Gastroesophageal sphincter (tissue), 4 donors: ENCODE data around the gene COX4I1. TPM values are rescaled to one million over a fixed set of nuclear protein-coding genes. Genes with fewer than 3 reads are reported as not detected.

Experiments used
- ATAC-seq: fragments of 150-250 bp; one replicate; pipeline ENCODE4 v1.9.1; 2016; ENCODE audit warnings: mild to moderate bottlenecking, moderate library complexity
- H3K27ac ChIP-seq, 4 donors: fragments of 200-600 bp; sonication (generic) in 3 of 4; 1 replicate in 3 of 4; 2 replicates in 1 of 4; pipeline ENCODE4 v1.5.1; 2016 to 2019
- H3K27me3 ChIP-seq: fragments of 200-600 bp; sonication (generic); one replicate; pipeline ENCODE4 v1.5.1; 2019
- H3K36me3 ChIP-seq, 2 donors: fragments of 200-600 bp; sonication (generic); one replicate each; pipeline ENCODE4 v1.5.1; 2019; ENCODE audit warnings: control low read depth in 1 of 2
- H3K4me1 ChIP-seq, 3 donors: fragments of 200-600 bp; sonication (generic); 1 replicate in 2 of 3; 2 replicates in 1 of 3; pipeline ENCODE4 v1.5.1; 2016 to 2019; ENCODE audit warnings: control low read depth in 2 of 3
- H3K4me3 ChIP-seq, 2 donors: fragments of 200-600 bp; sonication (generic); one replicate each; pipeline ENCODE4 v1.5.1; 2019; ENCODE audit warnings: mild to moderate bottlenecking in 1 of 2, moderate library complexity in 1 of 2
- H3K9me3 ChIP-seq, 3 donors: fragments of 200-600 bp; sonication (generic); one replicate each; pipeline ENCODE4 v1.5.1; 2017 to 2019; ENCODE audit warnings: control low read depth in 2 of 3
- EP300 ChIP-seq: sonication (generic); formaldehyde crosslinking; IDR thresholded peaks from one replicate; pipeline ENCODE4 v1.6.1; 2017; ENCODE audit warnings: antibody characterized with exemption, mild to moderate bottlenecking
- POLR2A ChIP-seq, 2 donors: fragments of 450-650 bp; IDR thresholded peaks; one replicate each; pipeline ENCODE4 v1.6.1; 2017; ENCODE audit warnings: antibody characterized with exemption in 2 of 2, mild to moderate bottlenecking in 2 of 2, moderate library complexity in 1 of 2
- POLR2AphosphoS5 ChIP-seq: sonication (generic); formaldehyde crosslinking; IDR thresholded peaks from one replicate; pipeline ENCODE4 v1.6.1; 2017; ENCODE audit warnings: antibody characterized with exemption
- WGBS, 2 donors: methylation state at CpG; one replicate each; pipeline ENCODE4 v1.1.5; 2018; ENCODE audit warnings: low coverage in 1 of 2; 5-methylcytosine and 5-hydroxymethylcytosine counted together
- total RNA-seq, 4 donors: library from RNA; depleted of rRNA; stranded (reverse); fragments of >200 nt; gene quantifications; one replicate each; pipeline ENCODE4 v1.1.0, GENCODE V29; 2016
- TF ChIP-seq, protein P1 (sequence below), 4 experiments: fragments of 200-600 bp in 2 of 4; fragments of 450-650 bp in 2 of 4; sonication (generic) in 1 of 4; IDR thresholded peaks; one replicate each; pipeline ENCODE4 v1.5.1; 2017 to 2019; ENCODE audit warnings: antibody characterized with exemption in 4 of 4, mild to moderate bottlenecking in 2 of 4, moderate library complexity in 2 of 4

Gene COX4I1
- total RNA-seq, 4 donors from 2014 or later = 465 to 597 (median 507) TPM

GRCh38 chr16:85788819-85789218 lies 10.7 kb upstream of the COX4I1 start:
- H3K4me3 ChIP-seq = no peak overlapping the region
- H3K27ac ChIP-seq = no peak overlapping the region
- no peak for TF ChIP-seq POLR2A (IDR thresholded peaks at IDR 0.05)
- no peaks in the 10 kb centered on the region for H3K27me3 ChIP-seq
- ATAC-seq = no peak
- WGBS, 2 donors = 87 to 91% methylated on average over 9 to 11 of the region's 11 CpGs
- H3K9me3 ChIP-seq = no peaks in the 10 kb centered on the region
- peaks cover 0 to 69% of the 10 kb centered on the region in 2 donors for H3K36me3 ChIP-seq
- H3K4me1 ChIP-seq = peaks cover 0 to 4% (median 0%) of the 10 kb centered on the region in 3 donors

DNA sequence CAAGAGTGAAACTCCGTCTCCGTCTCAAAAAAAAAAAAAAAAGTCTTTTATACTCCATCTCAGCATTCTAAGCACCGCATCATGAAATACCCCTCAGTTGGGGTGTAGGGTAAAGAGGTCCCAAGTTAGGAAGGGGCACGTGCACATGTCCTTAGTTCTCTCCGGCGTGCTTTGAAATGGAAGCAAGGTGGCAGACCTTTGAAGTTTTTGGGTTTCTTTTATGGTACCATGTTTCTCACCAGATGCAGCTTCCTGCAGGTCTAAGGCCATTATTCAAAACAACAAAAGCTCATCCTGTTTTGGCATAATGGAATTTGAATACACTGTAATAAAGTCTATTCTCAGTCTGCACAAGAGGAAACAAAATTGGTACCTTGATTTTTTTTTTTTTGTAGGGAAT lies 9.7 kb upstream of the COX4I1 start:
- no peak overlapping the region for H3K4me3 ChIP-seq
- no peaks in the 10 kb centered on the region for H3K27me3 ChIP-seq
- peaks cover 0 to 77% of the 10 kb centered on the region in 2 donors for H3K36me3 ChIP-seq
- peaks cover 0 to 4% (median 0%) of the 10 kb centered on the region in 3 donors for H3K4me1 ChIP-seq
- no peak for ATAC-seq
- no peak overlapping the region for H3K27ac ChIP-seq
- TF ChIP-seq, protein P1, sequence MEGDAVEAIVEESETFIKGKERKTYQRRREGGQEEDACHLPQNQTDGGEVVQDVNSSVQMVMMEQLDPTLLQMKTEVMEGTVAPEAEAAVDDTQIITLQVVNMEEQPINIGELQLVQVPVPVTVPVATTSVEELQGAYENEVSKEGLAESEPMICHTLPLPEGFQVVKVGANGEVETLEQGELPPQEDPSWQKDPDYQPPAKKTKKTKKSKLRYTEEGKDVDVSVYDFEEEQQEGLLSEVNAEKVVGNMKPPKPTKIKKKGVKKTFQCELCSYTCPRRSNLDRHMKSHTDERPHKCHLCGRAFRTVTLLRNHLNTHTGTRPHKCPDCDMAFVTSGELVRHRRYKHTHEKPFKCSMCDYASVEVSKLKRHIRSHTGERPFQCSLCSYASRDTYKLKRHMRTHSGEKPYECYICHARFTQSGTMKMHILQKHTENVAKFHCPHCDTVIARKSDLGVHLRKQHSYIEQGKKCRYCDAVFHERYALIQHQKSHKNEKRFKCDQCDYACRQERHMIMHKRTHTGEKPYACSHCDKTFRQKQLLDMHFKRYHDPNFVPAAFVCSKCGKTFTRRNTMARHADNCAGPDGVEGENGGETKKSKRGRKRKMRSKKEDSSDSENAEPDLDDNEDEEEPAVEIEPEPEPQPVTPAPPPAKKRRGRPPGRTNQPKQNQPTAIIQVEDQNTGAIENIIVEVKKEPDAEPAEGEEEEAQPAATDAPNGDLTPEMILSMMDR (IDR thresholded peaks at IDR 0.05) = no peak
- TF ChIP-seq POLR2A (IDR thresholded peaks at IDR 0.05) (no peak), EP300 (no peak), POLR2AphosphoS5 (no peak)
- H3K9me3 ChIP-seq = no peaks in the 10 kb centered on the region
- WGBS, 2 donors = 72 to 90% methylated on average over 2 to 6 of the region's 6 CpGs

- no peak overlapping the region for H3K27ac ChIP-seq
- H3K4me1 ChIP-seq = peaks cover 0 to 36% (median 15%) of the 10 kb centered on the region in 3 donors
- H3K36me3 ChIP-seq = peaks cover 0 to 62% of the 10 kb centered on the region in 2 donors
- no peaks in the 10 kb centered on the region for H3K9me3 ChIP-seq
- no peak overlapping the region for H3K4me3 ChIP-seq
- TF ChIP-seq EP300 = no peak
- TF ChIP-seq POLR2A (IDR thresholded peaks at IDR 0.05) = no peak
- TF ChIP-seq POLR2AphosphoS5 = no peak
- TF ChIP-seq, protein P1 (IDR thresholded peaks at IDR 0.05) = no peak
- ATAC-seq = no peak
- no peaks in the 10 kb centered on the region for H3K27me3 ChIP-seq
- 80 to 92% methylated on average over 1 to 5 of the region's 5 CpGs for WGBS, 2 donors
Measured at GRCh38 chr16:85793662-85794298, 5.7 kb upstream of the COX4I1 start.

DNA sequence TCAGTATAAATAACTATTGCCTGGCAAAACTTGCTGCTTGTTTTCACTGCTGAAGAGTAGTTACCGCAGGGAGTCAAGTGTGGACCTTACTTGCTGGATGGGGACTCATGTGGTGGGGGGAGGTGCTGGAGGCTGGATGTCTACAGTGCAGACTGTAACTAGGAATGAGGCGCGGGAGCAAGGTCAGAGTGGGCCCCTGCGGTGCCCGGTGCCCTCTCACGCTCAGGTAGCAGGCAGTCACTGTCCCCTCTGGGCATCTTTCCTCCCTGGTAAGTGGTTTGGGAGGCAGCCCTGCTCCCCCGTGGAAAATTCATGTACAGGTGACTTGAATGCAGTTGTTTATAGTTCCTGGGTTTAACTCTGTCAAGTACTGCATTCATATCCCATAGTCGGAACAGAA lies 4.8 kb upstream of the COX4I1 start:
- ATAC-seq = no peak
- no peak overlapping the region for H3K27ac ChIP-seq
- H3K4me3 ChIP-seq = no peak overlapping the region
- H3K27me3 ChIP-seq = no peaks in the 10 kb centered on the region
- no peak for TF ChIP-seq POLR2AphosphoS5
- TF ChIP-seq POLR2A (IDR thresholded peaks at IDR 0.05) = no peak
- no peak for TF ChIP-seq EP300
- TF ChIP-seq, protein P1 (IDR thresholded peaks at IDR 0.05) = no peak
- peaks cover 0 to 35% (median 15%) of the 10 kb centered on the region in 3 donors for H3K4me1 ChIP-seq
- no peaks in the 10 kb centered on the region for H3K9me3 ChIP-seq
- 20 to 71% methylated on average over 1 to 2 of the region's 8 CpGs for WGBS, 2 donors
- H3K36me3 ChIP-seq = peaks cover 0 to 60% of the 10 kb centered on the region in 2 donors

DNA sequence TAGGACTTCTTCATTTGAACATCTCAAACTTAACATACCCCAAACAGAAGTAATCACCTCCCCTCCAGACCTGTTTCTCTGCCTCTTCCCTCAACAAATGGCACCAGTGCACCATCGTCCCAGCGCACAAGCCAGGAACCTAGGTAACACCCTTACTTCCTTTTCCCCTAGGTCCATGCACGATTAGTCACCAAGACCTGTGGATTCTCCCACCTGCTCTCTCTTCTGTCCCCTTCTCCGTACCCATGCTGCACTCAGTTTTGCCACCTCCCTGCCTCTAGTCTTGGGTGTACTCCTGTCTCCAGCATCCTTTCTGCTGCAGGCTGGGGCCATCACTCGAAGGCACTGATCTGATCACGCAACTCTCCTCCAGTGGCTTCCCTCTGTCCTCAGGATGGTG lies 3.3 kb upstream of the COX4I1 start:
- ATAC-seq = no peak
- Histone ChIP-seq H3K9me3 (no peaks in the 10 kb centered on the region), H3K4me3 (no peak overlapping the region), H3K36me3 (peaks cover 0 to 60% of the 10 kb centered on the region in 2 donors), H3K27me3 (no peaks in the 10 kb centered on the region), H3K27ac (no peak overlapping the region), H3K4me1 (peaks cover 0 to 48% (median 23%) of the 10 kb centered on the region in 3 donors)
- no peak for TF ChIP-seq POLR2AphosphoS5
- TF ChIP-seq, protein P1 (IDR thresholded peaks at IDR 0.05) = no peak
- TF ChIP-seq EP300 = no peak
- no peak for TF ChIP-seq POLR2A (IDR thresholded peaks at IDR 0.05)
- 82 to 85% methylated on average over 5 to 6 of the region's 6 CpGs for WGBS, 2 donors
